GM12878 (cell line): ENCODE data around the gene MIEF1. TPM values are rescaled to one million over a fixed set of nuclear protein-coding genes. Genes with fewer than 3 reads are reported as not detected.
A peak's percentile ranks its signal among the peaks of the same experiment; 100 is the strongest.

Experiments
- ATAC-seq: fragments of 200-7000 bp; cut with Tn5 transposase; 3 replicates; pipeline ENCODE4 v1.9.1; 2020; ENCODE audit warnings: mild to moderate bottlenecking, moderate library complexity
- BruUV-seq: library from RNA; stranded (reverse); fragments of 400-500 nt; replicated peaks from 2 replicates; lab custom pipeline; 2021; lab: Mats Ljungman, UMichigan
- CTCF ChIA-PET: fragments of 300-600 bp; sonication (Branson Sonifier 250); formaldehyde crosslinking; extraction: SDS; loops from one replicate; lab custom pipeline; 2021; ENCODE audit warnings: inconsistent platforms; lab: Yijun Ruan, JAX
- POLR2A ChIA-PET: fragments of 350-600 bp; formaldehyde crosslinking; extraction: SDS; loops from one replicate; lab custom pipeline; 2021; ENCODE audit warnings: inconsistent platforms; lab: Charles Lee
- RAD21 ChIA-PET: fragments of 300-600 bp; sonication (Branson Sonifier 250); formaldehyde crosslinking; loops from one replicate; lab custom pipeline; 2023; ENCODE audit warnings: antibody characterized with exemption; ENCODE audit not compliant: unreplicated experiment; lab: Charles Lee
- SMC1A ChIA-PET: fragments of 300-600 bp; sonication (Branson Sonifier 250); formaldehyde crosslinking; loops from one replicate; lab custom pipeline; 2023; ENCODE audit not compliant: unreplicated experiment, uncharacterized antibody; lab: Charles Lee
- DNase-seq: peaks from one replicate; pipeline ENCODE4 v3.0.0-alpha.2; 2011; ENCODE audit warnings: low read depth, low spot score
- FAIRE-seq: peaks from 3 replicates; lab custom pipeline; 2011; peaks lifted over from hg19 to GRCh38; lab: Jason Lieb, UNC
- H2AFZ ChIP-seq: 2 replicates; pipeline ENCODE4 v1.6.0; 2011; ENCODE audit warnings: low read depth, low read length, control low read depth; ENCODE audit not compliant: control insufficient read depth
- H3K27ac ChIP-seq: 2 replicates; pipeline ENCODE4 v1.5.1; 2011; ENCODE audit warnings: control low read depth; ENCODE audit not compliant: control insufficient read depth, insufficient read depth
- H3K27me3 ChIP-seq, 2 experiments: replicated peaks in 1 of 2; 2 replicates each; pipeline versions ENCODE4 v1.6.0 to v1.6.1; 2011; ENCODE audit warnings: low read length in 1 of 2; ENCODE audit not compliant: control insufficient read depth in 2 of 2, insufficient read depth in 2 of 2
- H3K36me3 ChIP-seq, 2 experiments: 2 replicates each; pipeline ENCODE4 v1.5.1; 2011; ENCODE audit warnings: low read length in 1 of 2; ENCODE audit not compliant: control insufficient read depth in 2 of 2, insufficient read depth in 2 of 2
- H3K4me1 ChIP-seq: 2 replicates; pipeline ENCODE4 v1.6.1; 2011; ENCODE audit warnings: mild to moderate bottlenecking, low read length, moderate library complexity, mixed read lengths; ENCODE audit not compliant: control insufficient read depth, insufficient read depth
- H3K4me2 ChIP-seq: 2 replicates; pipeline ENCODE4 v1.6.0; 2011; ENCODE audit warnings: control low read depth; ENCODE audit not compliant: control insufficient read depth, insufficient read depth
- H3K4me3 ChIP-seq: fragments of 200-600 bp; sonication (generic); 2 replicates; pipeline ENCODE4 v1.5.1; 2016
- H3K79me2 ChIP-seq: 2 replicates; pipeline ENCODE4 v1.6.0; 2011; ENCODE audit warnings: low read length; ENCODE audit not compliant: control insufficient read depth, insufficient read depth
- H3K9ac ChIP-seq: 2 replicates; pipeline ENCODE4 v1.8.0; 2011; ENCODE audit warnings: low read length, control low read depth, mixed read lengths; ENCODE audit not compliant: control insufficient read depth, insufficient read depth
- H3K9me3 ChIP-seq: replicated peaks from 3 replicates; pipeline ENCODE4 v1.5.1; 2011; ENCODE audit warnings: mild to moderate bottlenecking, low read length; ENCODE audit not compliant: control insufficient read depth, insufficient read depth
- H4K20me1 ChIP-seq: 2 replicates; pipeline ENCODE4 v1.6.0; 2011; ENCODE audit not compliant: control insufficient read depth, insufficient read depth
- CEBPB ChIP-seq, 2 experiments: fragments of 150-350 bp in 1 of 2; IDR thresholded peaks; 2 replicates each; pipeline ENCODE4 v1.6.1; 2012 to 2014; ENCODE audit warnings: low read depth in 2 of 2, low read length in 2 of 2, borderline replicate concordance in 1 of 2, inconsistent platforms in 1 of 2
- CREM ChIP-seq: IDR thresholded peaks from 2 replicates; pipeline ENCODE4 v1.6.1; 2014; ENCODE audit warnings: antibody characterized with exemption, low read depth
- FOS ChIP-seq: IDR thresholded peaks from 3 replicates; pipeline ENCODE4 v1.6.1; 2011; ENCODE audit warnings: borderline replicate concordance; ENCODE audit not compliant: insufficient read length; ENCODE audit errors: extremely low read depth
- GATAD2B ChIP-seq: fragments of 450-650 bp; conservative IDR thresholded peaks from 2 replicates; pipeline ENCODE4 v1.6.1; 2017; ENCODE audit warnings: low read depth, mild to moderate bottlenecking, moderate library complexity
- KLF5 ChIP-seq: fragments of 450-650 bp; IDR thresholded peaks from 2 replicates; pipeline ENCODE4 v1.6.1; 2014; ENCODE audit warnings: mild to moderate bottlenecking; ENCODE audit not compliant: partially characterized antibody
- MYC ChIP-seq: IDR thresholded peaks from 2 replicates; pipeline ENCODE4 v1.6.1; 2011; ENCODE audit warnings: mild to moderate bottlenecking, low read length, moderate library complexity, inconsistent platforms; ENCODE audit not compliant: insufficient read depth, insufficient replicate concordance, insufficient read length, severe bottlenecking
- NR2C1 ChIP-seq: fragments of 450-650 bp; IDR thresholded peaks from 2 replicates; pipeline ENCODE4 v1.6.1; 2017; ENCODE audit warnings: antibody characterized with exemption, mild to moderate bottlenecking, moderate library complexity
- SIN3A ChIP-seq: IDR thresholded peaks from 2 replicates; pipeline ENCODE4 v1.6.1; 2012; ENCODE audit warnings: low read depth, low read length, improper control_type of control experiment
- TAF1 ChIP-seq: IDR thresholded peaks from 2 replicates; pipeline ENCODE4 v1.6.1; 2011; ENCODE audit warnings: mild to moderate bottlenecking, low read depth, low read length, borderline replicate concordance
- WGBS: methylation state at CpG from one replicate; pipeline ENCODE4 v1.1.6; 2016; ENCODE audit warnings: low lambda C conversion rate; ENCODE audit not compliant: insufficient replicate concordance, insufficient coverage; ENCODE audit errors: missing lambda C conversion rate; 5-methylcytosine and 5-hydroxymethylcytosine counted together
- in situ Hi-C: fragments of 300-500 bp; cut with MboI; formaldehyde crosslinking; loops from 9 replicates; pipeline ENCODE4 v1.14.3; 2018; ENCODE audit warnings: mixed read lengths
- intact Hi-C: fragments of 100-400 bp; cut with micrococcal nuclease; formaldehyde crosslinking; loops from one replicate; pipeline ENCODE4 v1.14.2; 2022; ENCODE audit not compliant: unreplicated experiment
- polyA plus RNA-seq, 11 experiments: library from polyadenylated mRNA; depleted of rRNA in 4 of 11; unstranded in 6 of 11; stranded (reverse) in 5 of 11; fragments of >200 nt; fragmentation: Nextera tagmentation in 4 of 11; fragmentation: Illumina TruSeq in 1 of 11; extraction: Ambion mirVana in 4 of 11; extraction: Trizol in 1 of 11; gene quantifications; 1 replicate in 1 of 11; 2 replicates in 10 of 11; pipeline versions ENCODE4 v1.2.1 to v1.2.3, GENCODE V29; 2011 to 2016; ENCODE audit warnings: inconsistent platforms in 2 of 11, missing spikeins in 2 of 11, low read depth in 1 of 11
- total RNA-seq, 4 experiments: library from RNA; depleted of rRNA in 3 of 4; stranded (reverse); fragments of >200 nt in 3 of 4; fragmentation: Illumina TruSeq in 1 of 4; extraction: Trizol in 1 of 4; gene quantifications; 2 replicates each; pipeline versions ENCODE4 v1.2.1 to v1.2.3, GENCODE V29; 2013 to 2021
- TF ChIP-seq, protein P1 (sequence below): IDR thresholded peaks from 2 replicates; pipeline ENCODE4 v1.6.1; 2012; ENCODE audit warnings: low read length, inconsistent platforms
- TF ChIP-seq, protein P2 (sequence below): fragments of 450-650 bp; IDR thresholded peaks from 2 replicates; pipeline ENCODE4 v1.6.1; 2016; ENCODE audit warnings: mild to moderate bottlenecking, moderate library complexity, borderline replicate concordance
- TF ChIP-seq, protein P3 (sequence below): fragments of 450-650 bp; IDR thresholded peaks from 2 replicates; pipeline ENCODE4 v1.6.1; 2017; ENCODE audit warnings: antibody characterized with exemption, mild to moderate bottlenecking, moderate library complexity

Gene MIEF1
- total and polyA plus RNA-seq, 10 of the 15 experiments (the other 5 are each of a cell fraction or from before 2014, with no cell fraction given) = 12.4 to 52.3 (median 29.3) TPM

DNA sequence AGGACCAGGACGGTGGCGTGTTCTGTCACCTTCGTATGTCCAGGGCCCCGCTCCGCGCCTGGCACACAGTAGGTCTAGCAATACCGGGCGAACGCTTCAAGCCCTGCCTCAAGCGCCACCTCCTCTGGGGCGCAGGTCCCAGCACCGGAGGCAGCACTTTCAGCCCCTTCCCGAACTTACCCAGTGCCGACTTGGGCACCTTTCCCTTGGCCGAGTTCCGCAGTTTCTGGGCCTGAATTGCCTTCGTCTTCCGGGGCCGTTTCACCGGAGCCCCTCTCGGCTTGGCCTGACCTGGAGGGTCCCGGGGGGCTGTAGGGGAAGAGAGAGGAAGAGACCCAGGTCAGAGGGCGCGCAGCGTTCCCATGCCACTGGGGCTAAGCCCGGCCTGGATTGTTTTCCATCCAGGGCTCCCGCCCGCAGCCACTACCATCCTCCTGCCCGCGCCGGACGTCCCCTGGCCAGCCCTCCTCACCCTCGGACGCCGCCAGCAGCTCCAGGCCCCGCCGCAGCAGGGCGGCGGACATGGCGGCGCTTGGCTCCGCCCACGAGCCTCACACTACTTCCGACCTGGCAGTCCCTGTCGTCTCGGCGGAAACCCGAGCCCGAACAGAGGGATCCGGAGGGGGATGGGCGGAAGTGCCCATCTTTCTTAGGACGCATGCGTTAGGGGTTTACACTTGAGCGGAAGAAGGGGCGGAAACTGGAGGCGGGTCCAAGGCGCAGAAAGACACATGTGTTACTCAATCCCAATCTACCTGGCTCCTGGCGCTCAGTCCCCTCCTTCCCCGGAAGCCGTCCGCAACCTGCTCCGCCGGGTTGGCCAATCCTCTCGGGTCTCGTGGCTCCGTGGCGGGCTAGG is 30.4 kb downstream of the MIEF1 start, which contains the start of gene RPS19BP1:
TSS of gene RPS19BP1 (minus strand) at position 534 of the 859 bp plus-strand sequence. CDS start at position 524, 10 bp downstream.
- Histone ChIP-seq H3K4me1 (peaks cover 34% of the 10 kb centered on the region), H3K4me3 (peak within 1 kb of the TSS; percentile 99), H3K27ac (peak within 1 kb of the TSS; percentile 96), H3K9me3 (no peaks in the 10 kb centered on the region), H3K27me3 (no peaks in the 10 kb centered on the region), H4K20me1 (no peaks in the 10 kb centered on the region), H2AFZ (peak within 1 kb of the TSS; percentile 82), H3K79me2 (peaks cover 47% of the 10 kb centered on the region), H3K4me2 (peak within 1 kb of the TSS; percentile 100), H3K36me3 (peaks cover 0 to 5% of the 10 kb centered on the region in 2 experiments; a peak in 1 of 4 replicates), H3K9ac (peak within 1 kb of the TSS; percentile 99)
- ChIA-PET RAD21 (interaction anchor here (4.7 to 5.5 kb wide), 2 partner anchors 13 to 492 kb away, joined by 44 to 48 read pairs; partner anchors contain the start of gene ATF4), POLR2A (interaction anchor here (0.5 to 2.4 kb wide), 4 partner anchors 12 to 512 kb away, joined by 3 to 9 read pairs (median 6); partner anchors contain the start of gene ATF4), CTCF (interaction anchor here (0.6 to 17.8 kb wide), 7 partner anchors 13 to 512 kb away, joined by 3 to 372 read pairs (median 6); partner anchors contain the start of genes ATF4, MIEF1 and RPL3), SMC1A (interaction anchor here (1.0 to 6.2 kb wide), 7 partner anchors 13 to 815 kb away, joined by 3 to 31 read pairs (median 3); partner anchors contain the start of genes ATF4 and TAB1)
- intact Hi-C loops = loop anchor here (2.0 to 5.0 kb wide), 2 partner anchors 30 to 815 kb away; partner anchors contain the start of genes ADSL and MIEF1
- BruUV-seq = no TSS peak
- 1% methylated on average over 67 of the region's 67 CpGs for WGBS
- ATAC-seq (peak; percentile 80), FAIRE-seq (peak; percentile 94), DNase-seq (peak; percentile 100)
- in situ Hi-C loops = no loop called here
- TF ChIP-seq CEBPB (IDR thresholded peaks at IDR 0.05; ENCODE audit: borderline replicate concordance in 1 of 2, low read depth in 2 of 2, low read length in 2 of 2) (peak in 1 of 2 experiments; percentile 38; a peak in 2 of 4 replicates), GATAD2B (no peak; the same call in none of the 2 replicates), MYC (peak; percentile 24), KLF5 (peak; percentile 65), FOS (no peak), NR2C1 (peak; percentile 45), SIN3A (peak; percentile 83), CREM (0 out of 2 replicates have a peak, but pooled peaks have one; percentile 62), TAF1 (peak; percentile 71; the same call in 1 of the 2 replicates)
- TF ChIP-seq, protein P1, sequence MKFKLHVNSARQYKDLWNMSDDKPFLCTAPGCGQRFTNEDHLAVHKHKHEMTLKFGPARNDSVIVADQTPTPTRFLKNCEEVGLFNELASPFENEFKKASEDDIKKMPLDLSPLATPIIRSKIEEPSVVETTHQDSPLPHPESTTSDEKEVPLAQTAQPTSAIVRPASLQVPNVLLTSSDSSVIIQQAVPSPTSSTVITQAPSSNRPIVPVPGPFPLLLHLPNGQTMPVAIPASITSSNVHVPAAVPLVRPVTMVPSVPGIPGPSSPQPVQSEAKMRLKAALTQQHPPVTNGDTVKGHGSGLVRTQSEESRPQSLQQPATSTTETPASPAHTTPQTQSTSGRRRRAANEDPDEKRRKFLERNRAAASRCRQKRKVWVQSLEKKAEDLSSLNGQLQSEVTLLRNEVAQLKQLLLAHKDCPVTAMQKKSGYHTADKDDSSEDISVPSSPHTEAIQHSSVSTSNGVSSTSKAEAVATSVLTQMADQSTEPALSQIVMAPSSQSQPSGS = no peak
- TF ChIP-seq, protein P2, sequence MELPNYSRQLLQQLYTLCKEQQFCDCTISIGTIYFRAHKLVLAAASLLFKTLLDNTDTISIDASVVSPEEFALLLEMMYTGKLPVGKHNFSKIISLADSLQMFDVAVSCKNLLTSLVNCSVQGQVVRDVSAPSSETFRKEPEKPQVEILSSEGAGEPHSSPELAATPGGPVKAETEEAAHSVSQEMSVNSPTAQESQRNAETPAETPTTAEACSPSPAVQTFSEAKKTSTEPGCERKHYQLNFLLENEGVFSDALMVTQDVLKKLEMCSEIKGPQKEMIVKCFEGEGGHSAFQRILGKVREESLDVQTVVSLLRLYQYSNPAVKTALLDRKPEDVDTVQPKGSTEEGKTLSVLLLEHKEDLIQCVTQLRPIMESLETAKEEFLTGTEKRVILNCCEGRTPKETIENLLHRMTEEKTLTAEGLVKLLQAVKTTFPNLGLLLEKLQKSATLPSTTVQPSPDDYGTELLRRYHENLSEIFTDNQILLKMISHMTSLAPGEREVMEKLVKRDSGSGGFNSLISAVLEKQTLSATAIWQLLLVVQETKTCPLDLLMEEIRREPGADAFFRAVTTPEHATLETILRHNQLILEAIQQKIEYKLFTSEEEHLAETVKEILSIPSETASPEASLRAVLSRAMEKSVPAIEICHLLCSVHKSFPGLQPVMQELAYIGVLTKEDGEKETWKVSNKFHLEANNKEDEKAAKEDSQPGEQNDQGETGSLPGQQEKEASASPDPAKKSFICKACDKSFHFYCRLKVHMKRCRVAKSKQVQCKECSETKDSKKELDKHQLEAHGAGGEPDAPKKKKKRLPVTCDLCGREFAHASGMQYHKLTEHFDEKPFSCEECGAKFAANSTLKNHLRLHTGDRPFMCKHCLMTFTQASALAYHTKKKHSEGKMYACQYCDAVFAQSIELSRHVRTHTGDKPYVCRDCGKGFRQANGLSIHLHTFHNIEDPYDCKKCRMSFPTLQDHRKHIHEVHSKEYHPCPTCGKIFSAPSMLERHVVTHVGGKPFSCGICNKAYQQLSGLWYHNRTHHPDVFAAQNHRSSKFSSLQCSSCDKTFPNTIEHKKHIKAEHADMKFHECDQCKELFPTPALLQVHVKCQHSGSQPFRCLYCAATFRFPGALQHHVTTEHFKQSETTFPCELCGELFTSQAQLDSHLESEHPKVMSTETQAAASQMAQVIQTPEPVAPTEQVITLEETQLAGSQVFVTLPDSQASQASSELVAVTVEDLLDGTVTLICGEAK = peak; percentile 96
- TF ChIP-seq, protein P3, sequence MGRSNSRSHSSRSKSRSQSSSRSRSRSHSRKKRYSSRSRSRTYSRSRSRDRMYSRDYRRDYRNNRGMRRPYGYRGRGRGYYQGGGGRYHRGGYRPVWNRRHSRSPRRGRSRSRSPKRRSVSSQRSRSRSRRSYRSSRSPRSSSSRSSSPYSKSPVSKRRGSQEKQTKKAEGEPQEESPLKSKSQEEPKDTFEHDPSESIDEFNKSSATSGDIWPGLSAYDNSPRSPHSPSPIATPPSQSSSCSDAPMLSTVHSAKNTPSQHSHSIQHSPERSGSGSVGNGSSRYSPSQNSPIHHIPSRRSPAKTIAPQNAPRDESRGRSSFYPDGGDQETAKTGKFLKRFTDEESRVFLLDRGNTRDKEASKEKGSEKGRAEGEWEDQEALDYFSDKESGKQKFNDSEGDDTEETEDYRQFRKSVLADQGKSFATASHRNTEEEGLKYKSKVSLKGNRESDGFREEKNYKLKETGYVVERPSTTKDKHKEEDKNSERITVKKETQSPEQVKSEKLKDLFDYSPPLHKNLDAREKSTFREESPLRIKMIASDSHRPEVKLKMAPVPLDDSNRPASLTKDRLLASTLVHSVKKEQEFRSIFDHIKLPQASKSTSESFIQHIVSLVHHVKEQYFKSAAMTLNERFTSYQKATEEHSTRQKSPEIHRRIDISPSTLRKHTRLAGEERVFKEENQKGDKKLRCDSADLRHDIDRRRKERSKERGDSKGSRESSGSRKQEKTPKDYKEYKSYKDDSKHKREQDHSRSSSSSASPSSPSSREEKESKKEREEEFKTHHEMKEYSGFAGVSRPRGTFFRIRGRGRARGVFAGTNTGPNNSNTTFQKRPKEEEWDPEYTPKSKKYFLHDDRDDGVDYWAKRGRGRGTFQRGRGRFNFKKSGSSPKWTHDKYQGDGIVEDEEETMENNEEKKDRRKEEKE = no peak
